Gastroesophageal sphincter (tissue), 4 donors: Measurements from ENCODE around the gene DCUN1D1. TPM values are rescaled to one million over a fixed set of nuclear protein-coding genes. Genes with fewer than 3 reads are reported as not detected.
A peak's percentile ranks its signal among the peaks of the same experiment; 100 is the strongest.

Experiments used
- ATAC-seq: fragments of 150-250 bp; one replicate; pipeline ENCODE4 v1.9.1; 2016; ENCODE audit warnings: mild to moderate bottlenecking, moderate library complexity
- H3K27ac ChIP-seq, 4 donors: fragments of 200-600 bp; sonication (generic) in 3 of 4; 1 replicate in 3 of 4; 2 replicates in 1 of 4; pipeline ENCODE4 v1.5.1; 2016 to 2019
- H3K27me3 ChIP-seq: fragments of 200-600 bp; sonication (generic); one replicate; pipeline ENCODE4 v1.5.1; 2019
- H3K36me3 ChIP-seq, 2 donors: fragments of 200-600 bp; sonication (generic); one replicate each; pipeline ENCODE4 v1.5.1; 2019; ENCODE audit warnings: control low read depth in 1 of 2
- H3K4me1 ChIP-seq, 3 donors: fragments of 200-600 bp; sonication (generic); 1 replicate in 2 of 3; 2 replicates in 1 of 3; pipeline ENCODE4 v1.5.1; 2016 to 2019; ENCODE audit warnings: control low read depth in 2 of 3
- H3K4me3 ChIP-seq, 2 donors: fragments of 200-600 bp; sonication (generic); one replicate each; pipeline ENCODE4 v1.5.1; 2019; ENCODE audit warnings: mild to moderate bottlenecking in 1 of 2, moderate library complexity in 1 of 2
- H3K9me3 ChIP-seq, 3 donors: fragments of 200-600 bp; sonication (generic); one replicate each; pipeline ENCODE4 v1.5.1; 2017 to 2019; ENCODE audit warnings: control low read depth in 2 of 3
- CTCF ChIP-seq, 4 experiments: fragments of 200-600 bp in 2 of 4; fragments of 450-650 bp in 2 of 4; sonication (generic) in 1 of 4; IDR thresholded peaks; one replicate each; pipeline ENCODE4 v1.5.1; 2017 to 2019; ENCODE audit warnings: antibody characterized with exemption in 4 of 4, mild to moderate bottlenecking in 2 of 4, moderate library complexity in 2 of 4
- EP300 ChIP-seq: sonication (generic); formaldehyde crosslinking; IDR thresholded peaks from one replicate; pipeline ENCODE4 v1.6.1; 2017; ENCODE audit warnings: antibody characterized with exemption, mild to moderate bottlenecking
- POLR2A ChIP-seq, 2 donors: fragments of 450-650 bp; IDR thresholded peaks; one replicate each; pipeline ENCODE4 v1.6.1; 2017; ENCODE audit warnings: antibody characterized with exemption in 2 of 2, mild to moderate bottlenecking in 2 of 2, moderate library complexity in 1 of 2
- POLR2AphosphoS5 ChIP-seq: sonication (generic); formaldehyde crosslinking; IDR thresholded peaks from one replicate; pipeline ENCODE4 v1.6.1; 2017; ENCODE audit warnings: antibody characterized with exemption
- WGBS, 2 donors: methylation state at CpG; one replicate each; pipeline ENCODE4 v1.1.5; 2018; ENCODE audit warnings: low coverage in 1 of 2; 5-methylcytosine and 5-hydroxymethylcytosine counted together
- total RNA-seq, 4 donors: library from RNA; depleted of rRNA; stranded (reverse); fragments of >200 nt; gene quantifications; one replicate each; pipeline ENCODE4 v1.1.0, GENCODE V29; 2016

The DCUN1D1 gene
- 10 to 100 TPM; 35.6 to 48.3 (median 42.8) TPM for total RNA-seq

- Histone ChIP-seq H3K36me3 (no peaks in the 10 kb centered on the region), H3K4me3 (peak within 1 kb of the TSS; percentile 98 to 100), H3K27ac (peak within 1 kb of the TSS; percentile 91 to 95 (median 94)), H3K9me3 (no peaks in the 10 kb centered on the region), H3K27me3 (no peaks in the 10 kb centered on the region), H3K4me1 (peaks cover 0 to 29% (median 15%) of the 10 kb centered on the region in 3 donors)
- ATAC-seq = peak; percentile 97
- 0% methylated on average over 1 of the region's 106 CpGs; no CpG with 5 or more reads in 1 of the 2 donors for WGBS, 2 donors
- TF ChIP-seq POLR2AphosphoS5 = peak; percentile 61
- no peak for TF ChIP-seq CTCF (IDR thresholded peaks at IDR 0.05)
- peak; percentile 79 for TF ChIP-seq POLR2A (IDR thresholded peaks at IDR 0.05)
- TF ChIP-seq EP300 = no peak
These were observed at the start of gene DCUN1D1 for GRCh38 chr3:182980204-182981037. Gene DCUN1D1, minus strand, starts transcription at chr3:182980538. Its CDS starts 49 bp downstream, at chr3:182980489.

GRCh38 chr3:183028416-183028815, 48.1 kb upstream of the DCUN1D1 start:
- peaks cover 0 to 95% of the 10 kb centered on the region in 2 donors for H3K36me3 ChIP-seq
- TF ChIP-seq POLR2AphosphoS5 (no peak), CTCF (IDR thresholded peaks at IDR 0.05) (no peak), POLR2A (IDR thresholded peaks at IDR 0.05) (no peak), EP300 (no peak)
- no peaks in the 10 kb centered on the region for H3K9me3 ChIP-seq
- H3K4me3 ChIP-seq = no peak overlapping the region
- ATAC-seq = no peak
- 38 to 92% methylated on average over 1 to 3 of the region's 3 CpGs for WGBS, 2 donors
- H3K27me3 ChIP-seq = no peaks in the 10 kb centered on the region
- no peaks in the 10 kb centered on the region for H3K4me1 ChIP-seq
- no peak overlapping the region for H3K27ac ChIP-seq

- TF ChIP-seq CTCF (IDR thresholded peaks at IDR 0.05) = no peak
- no peak for TF ChIP-seq EP300
- TF ChIP-seq POLR2AphosphoS5 = no peak
- TF ChIP-seq POLR2A (IDR thresholded peaks at IDR 0.05) = no peak
- H3K4me1 ChIP-seq = no peaks in the 10 kb centered on the region
- H3K9me3 ChIP-seq = no peaks in the 10 kb centered on the region
- peaks cover under 1 to 89% of the 10 kb centered on the region in 2 donors for H3K36me3 ChIP-seq
- no peak overlapping the region for H3K4me3 ChIP-seq
- WGBS, 2 donors = 83 to 100% methylated on average over 1 of the region's 1 CpG
- ATAC-seq = no peak
- no peak overlapping the region for H3K27ac ChIP-seq
- H3K27me3 ChIP-seq = no peaks in the 10 kb centered on the region
These were observed 46.9 kb upstream of the DCUN1D1 start for GRCh38 chr3:183027276-183027675.

GRCh38 chr3:183022936-183023516, 42.7 kb upstream of the DCUN1D1 start:
- Histone ChIP-seq H3K36me3 (peaks cover 4 to 88% of the 10 kb centered on the region in 2 donors), H3K4me1 (no peaks in the 10 kb centered on the region)
- 82 to 89% methylated on average over 3 of the region's 3 CpGs for WGBS, 2 donors

More at GRCh38 chr3:183022936-183023516, 42.7 kb upstream of the DCUN1D1 start:
- TF ChIP-seq EP300 (no peak), CTCF (IDR thresholded peaks at IDR 0.05) (no peak), POLR2A (IDR thresholded peaks at IDR 0.05) (no peak), POLR2AphosphoS5 (no peak)
- no peak for ATAC-seq
- no peak overlapping the region for H3K27ac ChIP-seq
- no peak overlapping the region for H3K4me3 ChIP-seq
- H3K27me3 ChIP-seq = no peaks in the 10 kb centered on the region
- H3K9me3 ChIP-seq = no peaks in the 10 kb centered on the region
